ENCODE data around the gene PDE4C.

DNA sequence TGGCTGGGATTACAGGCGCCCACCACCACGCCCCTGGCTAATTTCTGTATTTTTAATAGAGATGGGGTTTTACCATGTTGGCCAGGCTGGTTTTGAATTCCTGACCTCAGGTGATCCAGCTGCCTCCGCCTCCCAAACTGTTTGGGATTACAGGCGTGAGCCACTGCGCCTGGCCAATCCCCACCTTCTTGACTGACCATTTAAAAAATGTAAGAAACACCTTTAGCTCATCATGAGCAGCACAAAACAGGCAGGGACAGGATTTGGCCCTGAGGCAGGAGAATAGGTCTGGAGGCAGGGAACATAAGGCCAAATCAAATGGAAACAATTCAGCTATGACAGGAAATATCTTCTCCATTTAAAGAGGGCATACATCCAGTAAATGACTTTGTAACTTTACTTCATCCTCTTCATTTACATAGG lies 34.6 kb downstream of the PDE4C start:
- TF ChIP-seq, protein P1, sequence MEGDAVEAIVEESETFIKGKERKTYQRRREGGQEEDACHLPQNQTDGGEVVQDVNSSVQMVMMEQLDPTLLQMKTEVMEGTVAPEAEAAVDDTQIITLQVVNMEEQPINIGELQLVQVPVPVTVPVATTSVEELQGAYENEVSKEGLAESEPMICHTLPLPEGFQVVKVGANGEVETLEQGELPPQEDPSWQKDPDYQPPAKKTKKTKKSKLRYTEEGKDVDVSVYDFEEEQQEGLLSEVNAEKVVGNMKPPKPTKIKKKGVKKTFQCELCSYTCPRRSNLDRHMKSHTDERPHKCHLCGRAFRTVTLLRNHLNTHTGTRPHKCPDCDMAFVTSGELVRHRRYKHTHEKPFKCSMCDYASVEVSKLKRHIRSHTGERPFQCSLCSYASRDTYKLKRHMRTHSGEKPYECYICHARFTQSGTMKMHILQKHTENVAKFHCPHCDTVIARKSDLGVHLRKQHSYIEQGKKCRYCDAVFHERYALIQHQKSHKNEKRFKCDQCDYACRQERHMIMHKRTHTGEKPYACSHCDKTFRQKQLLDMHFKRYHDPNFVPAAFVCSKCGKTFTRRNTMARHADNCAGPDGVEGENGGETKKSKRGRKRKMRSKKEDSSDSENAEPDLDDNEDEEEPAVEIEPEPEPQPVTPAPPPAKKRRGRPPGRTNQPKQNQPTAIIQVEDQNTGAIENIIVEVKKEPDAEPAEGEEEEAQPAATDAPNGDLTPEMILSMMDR (IDR thresholded peaks at IDR 0.05), result no peak
- peak in 1 of 2 donors; percentile 18 for TF ChIP-seq POLR2A (IDR thresholded peaks at IDR 0.05)

Data from thyroid gland (tissue), 4 donors.